Kidney capillary endothelial cell (primary cell): ENCODE results near the gene DENND5A.
"Not testable (repeated sequence)": the region's sequence is repeated elsewhere in the genome, so short reads cannot be mapped to it uniquely, and the experiment has no call there.

Experiments
- DNase-seq: peaks from one replicate; pipeline ENCODE4 v3.0.0-alpha.2; 2018; ENCODE audit warnings: low spot score

DENND5A gene

DNA sequence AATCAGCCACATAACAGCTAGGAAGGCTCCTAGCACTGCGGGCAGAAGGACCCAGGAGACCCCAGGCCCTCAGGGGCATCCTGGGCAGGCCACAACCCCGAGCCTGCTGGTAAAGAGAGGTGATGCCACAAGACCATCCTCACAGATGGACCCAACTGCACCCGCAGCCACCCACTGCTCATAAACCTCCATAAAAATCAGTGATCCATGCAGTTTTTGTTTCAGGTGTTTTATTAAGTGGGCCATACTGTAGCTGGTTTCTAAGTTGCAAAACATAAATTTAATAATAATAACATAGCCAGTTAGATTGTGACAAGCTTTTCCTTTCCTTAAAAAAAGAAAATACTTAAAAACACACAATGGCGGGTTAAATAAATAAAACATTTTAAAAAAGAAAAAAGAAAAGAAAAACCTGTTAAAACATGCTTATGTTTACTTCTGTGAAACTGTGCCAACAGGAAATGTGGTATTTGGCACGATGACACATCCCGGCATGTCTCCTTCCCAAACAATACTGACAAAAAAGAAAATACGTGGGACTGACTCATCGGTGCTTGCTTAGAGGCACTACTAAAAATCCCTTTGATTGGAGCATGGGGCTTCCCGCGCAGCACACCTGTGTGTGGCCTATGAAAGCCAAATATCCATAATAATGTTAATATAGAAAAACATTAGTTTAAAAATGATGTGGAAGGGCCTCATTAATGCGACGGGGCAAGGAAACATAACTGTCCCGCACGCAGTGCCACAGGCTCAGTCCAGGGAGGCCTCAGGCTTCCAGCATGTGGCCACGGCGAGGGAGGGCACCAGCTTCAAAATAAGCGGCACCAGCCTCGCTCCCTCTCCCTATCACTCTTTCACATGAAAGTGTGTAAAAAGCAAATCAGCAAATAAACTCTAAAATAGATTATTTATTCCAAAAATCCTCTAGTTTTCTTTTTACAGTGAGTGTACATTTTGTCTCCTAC, 126.3 kb downstream of the DENND5A start:
- DNase-seq, result peak; percentile 88

DNA sequence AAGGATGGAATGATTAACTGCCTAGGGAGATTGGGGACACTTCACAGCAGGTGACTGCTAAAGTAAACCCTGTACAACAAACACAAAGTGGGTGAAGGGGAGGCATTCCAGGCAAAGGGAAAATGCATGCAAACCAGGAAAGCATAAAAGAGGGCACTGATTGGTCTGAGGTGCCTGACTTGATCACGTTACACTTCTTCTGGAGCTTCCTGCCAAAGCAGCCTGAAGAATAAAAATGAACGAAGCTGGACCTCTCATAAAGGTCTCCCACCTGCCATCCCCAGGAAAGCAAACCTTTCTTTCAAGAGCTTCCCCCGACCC, 127.1 kb downstream of the DENND5A start:
- no peak for DNase-seq

DNA sequence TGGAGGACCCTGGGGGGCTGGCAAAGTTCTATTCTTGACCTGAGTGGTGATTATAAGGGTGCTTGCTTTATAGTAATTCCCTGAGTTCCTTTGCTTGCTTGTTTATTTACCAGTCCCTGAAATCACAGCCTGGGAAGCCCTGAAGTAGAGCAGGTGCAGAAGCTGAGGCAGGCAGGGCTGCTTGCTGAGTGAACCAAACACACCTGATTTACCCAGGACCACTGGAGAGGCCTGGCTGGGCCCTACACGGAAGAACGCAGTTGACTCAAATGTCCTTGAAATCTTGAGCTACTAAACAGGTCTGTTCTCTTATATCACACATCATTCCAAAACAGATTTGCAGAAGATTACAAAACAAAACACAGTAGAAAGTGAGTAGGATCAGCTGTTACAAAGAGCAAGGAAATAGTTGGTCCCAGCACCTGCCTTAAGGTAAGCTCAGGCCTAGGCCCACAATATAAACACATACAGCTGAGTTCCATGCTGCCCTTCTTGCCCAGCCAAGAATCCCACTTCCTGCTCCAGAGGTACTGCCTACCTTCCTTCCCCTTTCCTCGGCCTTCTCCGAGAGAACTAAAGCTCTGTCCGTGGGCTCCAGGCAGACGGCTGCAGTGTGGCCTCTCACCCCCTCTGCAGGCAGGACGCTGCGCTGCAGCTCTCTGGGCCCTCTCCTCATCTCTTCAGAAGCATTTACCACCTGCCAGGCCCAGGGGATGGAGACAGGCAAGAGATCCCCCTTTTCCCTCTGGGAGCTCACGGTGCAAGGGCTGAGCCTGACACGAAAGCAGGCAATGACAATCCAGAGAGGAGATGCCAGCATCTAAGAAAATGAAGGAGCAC, 127.6 kb downstream of the DENND5A start:
- peak; percentile 54 for DNase-seq

DNA sequence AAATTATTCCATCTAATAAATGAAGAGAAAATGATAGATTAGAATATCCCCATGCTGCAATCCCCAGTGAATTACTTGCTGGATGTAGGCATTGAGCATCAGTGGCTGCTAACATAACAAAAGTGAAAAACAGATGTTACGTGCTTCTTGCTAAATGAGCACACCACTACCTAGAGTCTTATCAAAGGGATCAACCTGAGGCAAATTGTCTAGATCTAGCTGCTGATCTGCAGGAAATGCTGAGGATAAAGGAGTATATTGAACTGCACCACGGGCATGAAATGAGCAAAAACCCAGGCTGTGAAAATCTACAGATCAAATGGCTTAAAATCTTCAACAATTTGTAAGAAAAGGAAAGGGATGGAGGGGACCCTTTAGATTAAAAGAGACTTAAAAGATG, 128.4 kb downstream of the DENND5A start:
- DNase-seq, result no peak

DNA sequence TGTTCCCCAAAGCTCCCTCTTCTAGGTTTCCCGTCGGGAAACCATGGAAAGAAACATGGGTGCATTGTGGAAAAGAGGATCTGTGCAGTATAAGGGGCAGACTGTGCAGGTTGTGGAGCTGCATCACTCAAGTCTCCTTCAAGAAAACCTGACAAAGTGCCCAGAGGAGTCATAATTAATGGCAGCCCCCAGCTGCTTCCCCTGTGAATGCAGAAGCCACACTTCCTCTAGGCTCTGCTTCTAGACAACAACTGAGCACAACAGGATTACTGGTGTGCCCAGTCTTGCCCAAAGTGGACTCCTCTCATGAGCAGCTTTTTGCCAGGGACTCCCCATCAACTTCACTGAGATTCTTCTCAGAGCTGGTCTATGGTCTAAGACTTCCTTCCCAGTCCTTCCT, 131.2 kb downstream of the DENND5A start:
- no peak for DNase-seq

DNA sequence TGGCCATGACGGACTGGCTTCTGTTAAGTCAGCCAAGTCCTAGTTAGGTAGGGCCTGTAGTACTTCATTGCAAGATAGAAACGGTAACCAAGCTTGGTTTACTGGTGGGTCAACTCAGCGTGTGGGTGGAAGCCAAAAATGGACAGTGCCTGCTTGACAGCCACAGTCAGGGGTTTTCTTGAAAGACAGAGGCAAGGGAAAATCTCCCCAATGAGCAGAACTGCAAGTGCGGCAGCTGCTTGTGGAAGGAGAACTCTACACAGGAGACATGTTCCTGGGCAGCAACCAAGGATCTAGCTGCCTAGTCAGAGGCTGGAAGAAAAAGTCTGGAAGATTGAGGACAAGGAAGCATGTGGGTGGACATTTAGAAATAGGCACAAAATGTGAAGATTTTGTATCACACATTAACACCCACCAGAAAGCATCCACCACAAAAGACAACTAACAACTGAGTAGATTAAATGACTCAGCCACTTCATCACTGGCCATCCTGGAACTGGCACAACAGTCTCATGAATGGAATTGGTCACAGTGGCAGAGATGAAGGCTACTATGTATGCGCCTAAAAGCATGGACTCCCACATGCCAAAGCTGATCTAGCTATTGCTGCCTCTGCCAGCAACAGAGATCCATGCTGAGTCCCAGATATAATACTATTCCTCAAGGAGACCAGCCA, 132.8 kb downstream of the DENND5A start:
- DNase-seq, result no peak

DNA sequence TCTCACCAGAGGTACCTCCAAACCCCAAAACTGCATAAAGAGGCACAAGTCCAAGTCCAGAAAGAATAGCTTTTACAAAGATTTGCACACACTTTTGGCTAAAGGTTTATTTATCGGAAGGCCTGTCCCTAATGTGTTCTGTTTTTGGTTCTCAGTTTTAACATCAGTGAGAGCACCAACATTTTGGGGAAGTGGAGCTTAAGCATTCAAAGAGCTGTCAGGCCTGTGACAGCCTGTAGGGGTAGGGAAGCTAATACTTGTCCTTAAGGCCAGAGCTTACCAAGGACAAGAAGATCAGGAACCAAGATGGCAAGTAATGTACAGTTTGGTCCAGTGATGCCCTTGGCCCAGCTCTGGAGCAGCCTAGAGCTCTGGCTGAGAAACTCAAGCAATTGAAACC, 134.9 kb downstream of the DENND5A start:
- DNase-seq, result no peak

DNA sequence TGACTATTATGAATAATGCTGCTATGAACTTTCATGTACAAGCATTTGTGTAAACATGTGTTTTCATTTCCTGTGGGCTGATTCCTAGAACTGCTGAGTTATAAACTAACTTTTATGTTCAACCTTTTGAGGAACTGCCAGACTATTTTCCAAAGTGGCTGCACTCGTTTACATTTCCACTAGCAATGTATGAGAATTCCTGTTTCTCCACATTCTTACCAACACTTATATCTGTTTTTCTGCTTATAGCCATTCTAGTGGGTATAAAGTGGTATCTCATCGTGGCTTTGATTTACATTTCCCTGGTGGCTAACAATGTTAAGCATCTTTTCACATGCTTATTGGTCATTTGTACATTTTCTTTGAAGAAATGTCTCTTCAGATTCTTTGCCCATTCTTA, 138.5 kb downstream of the DENND5A start:
- no peak for DNase-seq

DNA sequence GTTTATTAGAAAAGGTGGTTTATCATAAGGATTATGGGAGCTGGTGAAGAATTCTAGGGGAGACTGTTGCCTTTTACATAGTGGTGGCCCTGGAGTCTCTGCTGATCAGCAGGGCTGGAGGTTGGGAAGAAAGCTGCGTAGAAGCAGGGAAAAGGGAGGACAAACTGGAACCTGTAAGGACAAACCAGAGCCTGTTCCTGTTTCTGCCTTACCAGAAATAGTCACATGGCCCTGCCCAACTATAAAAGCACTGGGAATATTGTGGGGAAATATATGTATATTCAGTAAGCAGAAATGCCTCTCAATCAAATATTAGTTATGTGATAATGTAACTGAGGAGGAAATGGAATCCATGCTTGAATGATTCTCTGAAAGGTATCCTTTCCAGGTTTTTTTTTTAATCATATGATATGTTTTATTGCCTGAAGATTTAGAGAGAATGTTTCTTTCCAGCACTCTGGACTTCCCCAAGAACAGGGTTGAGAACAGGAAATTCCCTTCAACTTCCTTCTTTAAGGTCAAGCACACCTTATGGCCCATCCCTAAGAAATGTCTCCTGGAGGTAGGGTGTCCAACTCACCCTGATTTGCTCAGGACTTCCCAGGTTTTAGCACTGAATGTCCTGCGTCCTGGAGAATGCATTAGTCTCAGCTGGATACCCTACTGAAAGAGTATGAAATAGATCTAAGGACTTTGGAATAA, 139.8 kb downstream of the DENND5A start:
- no peak for DNase-seq

DNA sequence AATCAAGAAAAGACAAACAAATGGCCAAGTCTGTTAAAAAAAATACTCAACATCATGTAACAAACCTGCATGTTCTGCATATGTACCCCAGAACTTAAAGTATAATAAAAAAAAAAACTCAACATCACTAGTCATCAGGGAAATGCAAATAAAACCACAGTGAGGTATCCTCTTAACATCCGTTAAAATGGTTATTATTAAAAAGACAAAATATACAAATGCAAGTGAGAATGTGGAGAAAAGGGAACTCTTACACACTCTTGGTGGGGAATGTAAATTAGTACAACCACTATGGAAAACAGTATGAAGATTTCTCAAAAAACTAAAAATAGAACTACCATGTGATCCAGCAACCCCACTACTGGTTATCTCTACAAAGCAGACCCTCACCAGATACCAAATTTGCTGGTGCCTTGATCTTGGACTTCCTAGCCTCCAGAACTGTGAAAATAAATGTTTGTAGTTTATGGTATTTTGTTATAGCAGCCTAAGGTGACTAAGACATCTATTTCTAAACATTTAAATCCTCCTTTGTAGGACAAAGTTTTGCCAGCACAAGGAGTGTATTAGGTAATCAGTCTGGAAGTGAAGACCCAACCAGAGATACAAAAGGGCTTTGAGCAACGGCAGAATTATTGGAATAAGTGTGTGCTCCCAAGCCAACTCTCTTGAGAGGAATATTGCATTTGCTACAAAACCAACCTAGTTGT, 141.4 kb downstream of the DENND5A start:
- no peak for DNase-seq

DNA sequence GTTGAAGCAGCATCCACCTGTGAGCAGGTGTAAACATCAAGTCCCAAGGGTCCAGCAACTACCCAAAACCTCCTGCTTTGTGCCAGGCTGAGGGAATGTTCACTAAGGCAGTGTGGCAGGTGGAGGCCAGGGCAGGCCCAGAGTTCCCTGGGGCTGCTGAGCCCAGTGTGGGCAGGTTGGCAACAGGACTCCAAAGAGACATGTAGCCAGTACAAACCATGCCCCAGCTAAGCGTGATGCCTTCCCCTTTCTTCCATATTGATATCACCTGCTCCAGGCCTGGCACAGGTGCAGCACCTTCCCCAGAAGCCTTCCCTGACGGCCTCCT, 143.7 kb downstream of the DENND5A start:
- no peak for DNase-seq

DNA sequence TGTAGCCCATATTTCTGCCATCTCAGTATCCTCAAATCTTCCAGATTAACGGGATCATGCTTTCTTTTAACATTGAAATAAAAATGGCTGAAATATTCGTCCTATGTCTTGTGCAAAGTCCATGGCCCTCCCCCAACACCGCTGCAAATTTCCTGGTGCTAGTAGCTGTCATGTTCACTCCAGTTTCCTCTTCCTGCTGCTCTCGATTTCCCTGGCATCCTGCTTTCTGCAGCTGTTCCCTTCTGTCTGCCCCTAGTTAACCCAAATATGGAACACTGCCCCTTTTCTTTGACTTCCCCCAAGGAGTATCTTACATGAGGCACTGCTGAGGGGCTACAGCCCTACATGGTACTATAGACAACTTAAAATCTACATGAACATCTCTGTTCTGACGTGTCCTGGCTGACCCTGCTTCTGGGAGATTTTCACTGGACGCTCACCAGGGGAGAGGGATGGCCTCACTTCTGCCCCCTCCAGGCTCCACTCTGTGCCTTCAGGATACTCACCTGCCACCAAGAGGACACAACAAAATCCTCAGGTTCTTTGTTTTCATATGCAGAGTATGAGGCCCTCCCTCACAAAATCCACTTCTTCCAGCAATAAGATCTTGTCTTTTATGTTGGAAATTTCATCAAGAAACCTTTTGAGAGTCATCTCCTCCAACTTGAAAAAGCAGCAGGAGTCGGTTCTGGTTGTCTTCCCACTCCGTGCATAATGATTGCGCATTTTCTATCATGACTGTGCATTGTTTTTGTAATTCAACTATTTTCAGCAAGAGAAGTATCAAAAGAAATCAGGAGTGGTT, 144.3 kb downstream of the DENND5A start:
- peak; percentile 19 for DNase-seq

DNA sequence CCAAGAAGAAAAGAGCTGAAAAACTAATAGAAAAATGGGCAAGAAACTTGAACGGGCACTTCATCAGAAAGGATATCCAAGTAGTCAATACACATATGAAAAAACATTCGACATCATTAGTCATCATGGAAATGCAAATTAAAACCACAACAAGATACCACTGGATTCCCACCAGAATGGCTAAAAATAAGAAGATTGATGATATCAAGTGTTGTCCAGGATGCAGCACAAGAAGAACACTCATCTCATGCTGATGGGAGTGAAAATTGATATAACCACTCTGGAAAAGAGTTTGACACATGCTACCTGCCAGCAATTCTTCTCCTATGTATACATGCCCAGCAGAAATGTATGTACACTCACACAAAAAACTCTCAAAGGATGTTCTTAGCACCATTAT, 146.9 kb downstream of the DENND5A start:
- DNase-seq, result no peak

DNA sequence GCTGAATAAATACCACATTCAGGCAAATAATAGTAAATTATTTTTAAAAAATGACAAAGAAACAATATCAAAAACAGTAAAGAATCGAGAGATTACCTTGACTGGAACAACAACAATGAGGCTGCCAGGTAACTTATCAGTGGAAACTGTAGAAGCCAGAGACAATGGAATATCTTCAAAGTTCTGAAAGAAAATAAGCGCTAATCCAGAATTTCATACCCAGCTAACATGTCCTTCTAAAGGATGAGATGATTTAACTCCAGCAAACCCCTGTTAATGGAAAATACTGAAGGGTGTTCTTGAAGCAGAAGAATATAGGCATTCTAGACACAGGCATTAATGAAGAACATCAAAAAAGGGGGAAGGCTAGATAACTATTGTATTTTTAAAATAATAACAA, 153.1 kb downstream of the DENND5A start:
- no peak for DNase-seq

DNA sequence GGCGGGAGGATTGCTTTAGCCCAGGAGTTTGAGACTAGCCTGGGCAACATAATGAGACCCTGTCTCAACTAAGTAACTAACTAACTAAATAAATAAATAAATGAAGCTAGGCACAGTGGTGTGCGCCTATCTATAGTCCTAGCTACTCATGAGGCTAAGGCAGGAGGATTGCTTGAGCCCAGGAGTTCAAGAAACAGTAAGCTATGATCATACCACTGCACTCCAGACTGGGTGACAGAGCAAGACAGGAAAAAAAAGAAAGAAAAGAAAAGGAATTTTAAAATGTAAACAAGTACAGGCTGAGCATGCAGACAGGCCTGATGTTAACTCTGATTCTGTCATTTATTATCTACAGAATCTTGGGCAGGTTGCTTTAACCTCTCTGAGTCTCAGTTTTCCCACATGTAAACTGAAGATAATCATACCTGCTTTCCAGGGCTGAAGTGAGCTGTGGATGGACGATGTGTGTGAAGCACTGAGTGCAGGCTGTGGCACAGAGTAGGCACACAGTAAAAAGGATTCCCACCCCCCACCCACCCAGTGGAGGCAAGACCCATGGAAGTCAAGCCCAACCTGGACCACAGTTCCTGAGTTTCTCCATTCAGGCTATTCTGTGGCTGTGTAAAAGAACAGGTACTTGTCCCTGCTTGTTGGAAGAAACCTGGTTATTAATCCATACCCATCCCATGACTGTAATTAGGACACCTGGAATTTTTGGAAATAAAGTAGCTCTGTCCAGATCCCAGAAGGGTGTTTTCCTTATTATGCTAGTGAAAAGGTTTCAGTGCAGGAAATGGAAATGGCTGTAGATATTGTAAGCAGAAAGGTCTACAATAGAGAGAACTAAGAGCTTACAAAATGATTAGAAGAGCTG, 155.1 kb downstream of the DENND5A start:
- DNase-seq, result no peak

DNA sequence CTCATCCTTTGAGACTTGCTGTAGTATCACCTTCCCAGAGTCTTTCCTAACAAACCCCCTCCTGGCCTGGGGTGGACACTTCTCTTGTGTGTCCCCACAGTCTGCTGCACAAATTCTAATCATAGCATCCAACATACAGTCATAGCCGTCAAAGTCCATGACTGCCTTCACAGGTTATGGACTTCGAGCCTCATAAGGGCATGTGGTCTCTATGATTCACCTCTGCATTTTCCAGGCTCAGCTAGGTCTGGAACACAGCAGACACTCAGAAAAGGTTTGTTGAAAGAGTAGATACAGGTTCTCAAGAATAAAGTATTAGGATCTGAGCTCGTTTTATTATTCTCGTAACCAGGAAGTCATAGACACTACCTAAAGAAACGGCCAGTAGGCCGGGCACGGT, 160.6 kb downstream of the DENND5A start:
- DNase-seq, result no peak

DNA sequence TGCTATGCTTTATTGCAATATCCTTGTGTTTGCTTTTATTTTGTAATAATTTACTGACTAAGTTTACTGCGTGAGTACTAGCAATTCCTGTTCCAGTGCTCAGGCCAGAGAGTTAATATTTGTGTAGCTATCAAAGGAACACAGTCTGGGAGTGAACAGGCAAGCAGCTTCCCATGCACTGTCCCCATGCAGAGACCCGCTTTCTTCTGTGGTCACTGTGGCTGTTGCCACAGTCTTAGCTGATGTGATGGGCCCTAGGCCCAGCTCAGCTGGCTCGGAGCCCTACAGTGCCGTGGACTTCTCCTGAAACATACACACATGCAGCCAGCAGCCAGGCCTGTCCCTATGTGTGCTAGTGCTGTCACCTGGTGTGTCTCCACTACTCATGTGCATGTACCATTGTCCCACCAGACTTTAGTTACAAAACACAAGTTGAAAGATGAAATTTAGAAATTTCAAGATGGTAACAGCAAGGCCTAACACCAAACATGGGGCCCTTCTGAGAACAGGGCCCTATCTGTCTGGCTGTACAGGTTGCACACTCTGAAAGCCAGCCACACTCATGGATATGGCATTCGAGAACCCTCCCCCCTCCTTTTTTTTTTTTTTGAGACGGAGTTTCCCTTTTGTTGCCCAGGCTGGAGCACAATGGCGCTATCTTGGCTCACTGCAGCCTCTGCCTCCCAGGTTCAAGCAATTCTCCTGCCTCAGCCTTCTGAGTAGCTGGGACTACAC, 161.4 kb downstream of the DENND5A start:
- DNase-seq, result no peak

DNA sequence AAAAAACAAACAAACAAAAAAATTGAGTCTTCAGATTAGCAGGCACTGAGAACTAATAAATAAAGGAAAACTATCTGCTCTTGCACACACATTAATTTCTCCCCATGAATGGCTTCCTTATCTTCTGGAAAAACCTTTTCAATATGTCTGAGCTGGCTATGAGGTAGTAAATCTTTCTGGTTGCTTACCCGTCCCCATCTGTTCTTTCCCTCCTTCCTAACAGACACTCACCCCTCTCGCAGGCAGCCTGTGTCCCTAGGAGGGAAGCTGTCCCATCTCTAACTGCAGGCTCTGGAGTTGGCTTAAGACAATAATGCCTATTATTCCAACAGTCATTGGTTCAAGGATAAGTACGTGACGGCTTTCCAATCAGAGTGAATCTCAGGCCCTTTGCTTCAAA, 165.5 kb downstream of the DENND5A start:
- no peak for DNase-seq

DNA sequence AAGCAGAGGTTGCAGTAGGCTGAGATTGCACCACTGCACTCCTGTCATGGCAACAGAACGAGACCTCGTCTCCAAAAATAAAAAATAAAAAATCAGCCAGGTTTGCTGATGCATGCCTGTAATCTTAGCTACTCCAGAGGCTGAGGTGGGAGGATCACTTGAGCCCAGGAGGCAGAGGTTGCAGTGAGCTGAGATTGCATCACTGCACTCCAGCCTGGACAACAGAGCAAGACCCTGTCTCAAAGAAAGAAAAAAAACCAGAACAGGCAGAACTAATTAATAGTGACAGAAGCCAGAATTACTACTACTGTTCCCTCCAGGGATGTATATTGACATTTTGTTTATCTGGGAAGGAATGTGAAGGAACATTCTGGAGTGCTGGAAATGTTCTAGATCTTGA, 166.7 kb downstream of the DENND5A start:
- DNase-seq, result not testable (repeated sequence)
